Skeletal muscle satellite cell (primary cell): ENCODE results near the gene AFTPH.

ENCODE experiments used
- H3K27me3 ChIP-seq: 2 replicates; pipeline ENCODE4 v1.7.0; 2013; ENCODE audit warnings: low read length; ENCODE audit not compliant: control insufficient read depth, insufficient read depth
- H3K36me3 ChIP-seq: 2 replicates; pipeline ENCODE4 v1.7.0; 2013; ENCODE audit warnings: mild to moderate bottlenecking, control low read depth, low read length; ENCODE audit not compliant: insufficient read depth
- H3K4me1 ChIP-seq: 2 replicates; pipeline ENCODE4 v1.7.0; 2013; ENCODE audit warnings: low read length; ENCODE audit not compliant: control insufficient read depth, insufficient read depth
- H3K4me2 ChIP-seq: 2 replicates; pipeline ENCODE4 v1.7.0; 2013; ENCODE audit warnings: mild to moderate bottlenecking, low read length
- H3K4me3 ChIP-seq: 2 replicates; pipeline ENCODE4 v1.7.0; 2013; ENCODE audit warnings: low read length
- H3K9ac ChIP-seq: 2 replicates; pipeline ENCODE4 v1.7.0; 2013; ENCODE audit warnings: mild to moderate bottlenecking, low read depth, low read length, moderate library complexity
- H3K9me3 ChIP-seq: replicated peaks from 2 replicates; pipeline ENCODE4 v1.7.0; 2013; ENCODE audit warnings: mild to moderate bottlenecking, control low read depth, low read length

AFTPH gene

DNA sequence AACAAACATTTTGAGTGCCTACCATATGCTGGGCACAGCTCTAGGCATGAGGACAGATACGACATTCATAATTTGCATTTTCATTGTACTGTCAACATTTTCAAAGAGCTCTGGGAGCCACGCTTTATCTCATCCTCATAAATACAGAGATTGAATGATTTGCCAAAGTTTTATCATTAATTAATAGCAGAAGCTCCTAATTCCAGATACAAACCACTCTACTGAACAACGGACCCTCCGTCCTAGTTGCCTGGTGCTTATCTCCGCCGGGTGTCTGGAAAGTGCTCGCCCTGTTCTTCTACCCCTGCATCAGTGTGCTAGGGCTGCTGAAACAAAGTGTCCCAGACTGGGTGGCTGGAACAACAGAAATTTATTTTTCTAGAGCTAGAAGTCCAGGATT lies 105.7 kb downstream of the AFTPH start:
- H3K36me3 ChIP-seq: peaks cover 45% of the 10 kb centered on the region
- no peak overlapping the region for H3K9ac ChIP-seq
- no peaks in the 10 kb centered on the region for H3K9me3 ChIP-seq
- H3K4me3 ChIP-seq: no peak overlapping the region
- H3K27me3 ChIP-seq: no peaks in the 10 kb centered on the region
- no peak overlapping the region for H3K4me2 ChIP-seq
- no peaks in the 10 kb centered on the region for H3K4me1 ChIP-seq

DNA sequence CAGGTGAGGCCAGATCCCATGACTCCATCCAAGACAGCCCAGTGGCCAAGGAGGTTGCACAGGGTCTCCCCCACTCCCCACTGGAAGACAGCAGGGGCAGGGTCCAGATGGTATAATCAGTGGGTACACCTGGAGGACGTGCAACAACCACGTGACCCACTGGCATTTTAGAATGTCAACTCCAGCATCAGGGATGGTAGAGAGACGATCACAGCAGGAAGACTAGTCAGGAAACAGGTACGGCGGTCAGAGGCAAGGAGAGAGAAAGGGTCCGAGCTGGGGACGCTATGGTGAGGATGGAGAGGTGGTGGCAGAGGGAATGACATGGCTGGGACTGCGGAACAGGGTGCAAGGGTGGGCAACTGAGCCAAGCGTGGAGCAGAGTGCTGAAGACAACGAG lies 106.6 kb downstream of the AFTPH start:
- no peaks in the 10 kb centered on the region for H3K9me3 ChIP-seq
- H3K9ac ChIP-seq: no peak overlapping the region
- no peak overlapping the region for H3K4me2 ChIP-seq
- H3K4me1 ChIP-seq: no peaks in the 10 kb centered on the region
- peaks cover 53% of the 10 kb centered on the region for H3K36me3 ChIP-seq
- H3K27me3 ChIP-seq: no peaks in the 10 kb centered on the region
- H3K4me3 ChIP-seq: no peak overlapping the region

- Histone ChIP-seq H3K9me3 (no peaks in the 10 kb centered on the region), H3K9ac (no peak overlapping the region), H3K27me3 (no peaks in the 10 kb centered on the region), H3K4me3 (no peak overlapping the region), H3K4me2 (no peak overlapping the region), H3K36me3 (peaks cover 63% of the 10 kb centered on the region), H3K4me1 (no peaks in the 10 kb centered on the region)
Observed at GRCh38 chr2:64631771-64632170, 107.6 kb downstream of the AFTPH start.

DNA sequence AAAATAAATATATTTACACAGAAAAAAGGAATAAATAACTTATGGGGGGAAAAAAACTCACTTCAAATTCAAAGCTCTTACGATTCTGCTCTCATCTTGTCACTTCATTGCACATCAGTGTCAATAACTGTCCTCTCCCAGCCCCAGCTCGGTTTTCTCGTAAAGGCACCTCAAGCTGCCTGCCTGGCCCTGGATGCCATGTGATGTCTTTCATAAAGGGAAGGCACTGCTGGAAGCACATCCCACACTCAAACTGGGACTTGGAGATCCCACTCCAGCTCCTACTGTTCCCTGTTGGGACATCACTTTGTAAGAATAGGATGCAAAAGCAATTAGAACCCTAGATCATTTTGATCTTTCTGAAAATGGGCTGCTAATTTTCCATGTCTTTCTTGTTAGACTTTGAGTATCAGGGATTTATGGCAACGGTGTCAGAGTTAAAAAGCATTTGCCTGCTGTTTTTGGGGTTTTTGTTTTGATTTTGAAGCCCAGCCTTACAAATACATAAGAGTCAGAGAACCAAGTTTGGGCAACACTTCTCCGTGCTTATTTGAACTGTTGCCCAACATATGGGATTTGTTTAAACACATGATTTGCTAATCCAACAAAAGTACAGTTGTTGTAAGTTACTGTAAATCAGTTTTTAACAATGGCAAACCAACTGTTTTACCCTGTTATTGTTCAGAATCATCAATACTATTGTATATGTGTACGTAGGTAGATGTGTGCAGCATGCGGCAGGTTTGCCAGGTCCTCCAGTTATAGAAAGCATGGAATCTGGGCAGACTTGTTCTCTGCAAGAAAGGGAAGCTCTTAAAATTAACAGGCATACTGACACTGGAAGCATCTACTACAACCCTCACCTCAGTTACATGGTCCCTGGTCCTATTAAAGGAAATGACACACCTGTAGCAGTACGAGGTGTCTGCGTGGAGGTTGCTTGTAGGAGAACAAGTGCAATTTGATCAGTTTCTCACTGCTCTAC lies 109.0 kb downstream of the AFTPH start:
- H3K9ac ChIP-seq: no peak overlapping the region
- H3K4me3 ChIP-seq: no peak overlapping the region
- peaks cover 68% of the 10 kb centered on the region for H3K36me3 ChIP-seq
- no peaks in the 10 kb centered on the region for H3K27me3 ChIP-seq
- peaks cover 6% of the 10 kb centered on the region for H3K4me1 ChIP-seq
- H3K9me3 ChIP-seq: no peaks in the 10 kb centered on the region
- H3K4me2 ChIP-seq: no peak overlapping the region

DNA sequence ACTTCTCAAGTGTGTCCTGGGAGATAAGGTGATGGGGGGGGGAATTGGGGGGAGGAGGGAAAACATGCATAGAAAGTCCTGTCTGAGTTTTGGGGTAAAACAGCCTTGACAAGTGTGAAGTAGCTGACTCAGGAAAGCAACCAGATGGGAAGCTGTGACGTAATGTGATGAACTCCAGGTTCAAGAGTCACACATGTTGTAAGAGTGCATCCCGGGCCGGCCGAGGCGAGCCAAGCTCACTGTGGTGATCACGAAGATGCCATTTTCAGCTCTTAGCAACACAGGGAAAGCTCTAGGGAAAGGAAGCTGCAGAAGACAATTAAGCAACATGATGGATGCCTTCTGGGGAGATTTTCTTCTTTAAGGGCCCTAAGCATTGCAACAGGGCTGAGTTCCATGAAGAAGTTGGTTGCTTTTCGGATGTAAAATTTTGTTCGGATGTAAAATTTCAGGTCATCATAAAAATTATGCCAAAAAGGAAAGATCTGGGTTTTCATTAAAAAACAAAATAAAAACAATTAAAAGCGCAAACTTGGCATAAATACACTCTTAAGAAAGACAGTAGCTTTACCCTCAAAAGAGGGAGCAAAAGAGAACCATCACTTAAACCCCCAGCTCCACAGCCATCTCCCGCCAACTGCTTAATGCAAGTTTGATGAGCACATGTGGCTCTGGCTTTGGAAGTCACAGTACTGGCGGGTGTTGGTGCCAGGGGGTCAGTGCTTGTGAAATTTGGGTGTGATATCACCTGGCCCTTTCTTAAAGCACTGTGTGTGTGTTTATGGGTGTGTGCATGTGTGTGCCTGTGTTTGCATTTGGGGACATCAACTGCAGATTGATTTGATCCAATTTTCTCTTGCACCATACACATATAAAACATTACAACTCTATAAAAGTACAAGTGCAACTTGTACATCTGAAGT lies 110.5 kb downstream of the AFTPH start:
- no peaks in the 10 kb centered on the region for H3K27me3 ChIP-seq
- H3K9ac ChIP-seq: no peak overlapping the region
- H3K36me3 ChIP-seq: peaks cover 68% of the 10 kb centered on the region
- H3K4me1 ChIP-seq: peaks cover 7% of the 10 kb centered on the region
- H3K4me2 ChIP-seq: no peak overlapping the region
- no peak overlapping the region for H3K4me3 ChIP-seq
- no peaks in the 10 kb centered on the region for H3K9me3 ChIP-seq

DNA sequence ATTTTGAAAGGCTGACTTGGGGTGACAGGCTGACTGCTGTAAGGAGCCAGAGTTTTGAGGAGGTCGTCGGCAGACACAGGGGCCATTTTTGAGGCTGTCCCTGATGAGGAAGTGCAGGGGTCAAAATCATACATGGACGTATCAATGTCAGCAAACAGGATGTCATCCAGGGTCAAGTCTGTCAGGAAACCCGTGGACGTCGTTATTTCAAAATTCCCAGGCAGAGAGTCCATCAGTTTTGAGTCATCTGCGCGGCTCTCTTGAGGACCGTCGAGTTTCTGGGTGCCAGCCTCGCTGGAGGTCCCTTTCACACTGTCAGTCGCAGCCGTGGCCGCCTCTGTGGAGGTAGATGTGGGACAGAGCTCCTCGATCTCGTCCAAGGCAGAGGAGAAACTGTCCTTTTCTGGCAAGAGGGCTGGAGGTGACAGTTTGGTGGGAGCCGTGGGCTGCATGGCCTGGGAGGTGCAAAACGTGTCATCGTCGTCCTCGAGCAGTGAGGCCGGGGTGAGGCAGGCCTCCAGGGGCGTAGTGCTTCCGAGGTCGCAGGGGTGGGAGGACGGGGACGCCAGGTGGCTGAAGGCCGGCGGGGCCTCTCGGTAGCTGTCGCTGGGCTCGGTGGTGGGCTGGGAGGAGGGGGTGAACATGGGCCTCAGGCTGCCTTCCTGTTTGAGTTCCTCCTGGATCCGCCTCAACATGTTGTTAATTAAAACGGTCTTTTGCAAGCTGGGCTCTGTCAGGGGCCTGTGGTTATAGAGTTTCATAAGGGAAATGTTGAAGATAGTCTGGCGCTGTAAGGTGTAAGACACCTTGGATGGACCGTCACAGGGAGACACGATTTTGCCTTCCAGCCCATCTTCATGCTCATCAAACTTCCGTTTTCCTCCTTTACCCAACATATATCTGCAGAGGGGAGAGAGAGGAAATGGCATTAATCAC lies 112.1 kb downstream of the AFTPH start:
- H3K36me3 ChIP-seq: peaks cover 57% of the 10 kb centered on the region
- no peak overlapping the region for H3K4me3 ChIP-seq
- H3K27me3 ChIP-seq: no peaks in the 10 kb centered on the region
- H3K9me3 ChIP-seq: no peaks in the 10 kb centered on the region
- peaks cover 15% of the 10 kb centered on the region for H3K4me1 ChIP-seq
- no peak overlapping the region for H3K9ac ChIP-seq
- H3K4me2 ChIP-seq: no peak overlapping the region

- Histone ChIP-seq H3K9me3 (no peaks in the 10 kb centered on the region), H3K4me3 (no peak overlapping the region), H3K4me2 (no peak overlapping the region), H3K4me1 (peaks cover 15% of the 10 kb centered on the region), H3K27me3 (no peaks in the 10 kb centered on the region), H3K36me3 (peaks cover 49% of the 10 kb centered on the region), H3K9ac (no peak overlapping the region)
Observed at GRCh38 chr2:64637000-64637635, 113.0 kb downstream of the AFTPH start.

DNA sequence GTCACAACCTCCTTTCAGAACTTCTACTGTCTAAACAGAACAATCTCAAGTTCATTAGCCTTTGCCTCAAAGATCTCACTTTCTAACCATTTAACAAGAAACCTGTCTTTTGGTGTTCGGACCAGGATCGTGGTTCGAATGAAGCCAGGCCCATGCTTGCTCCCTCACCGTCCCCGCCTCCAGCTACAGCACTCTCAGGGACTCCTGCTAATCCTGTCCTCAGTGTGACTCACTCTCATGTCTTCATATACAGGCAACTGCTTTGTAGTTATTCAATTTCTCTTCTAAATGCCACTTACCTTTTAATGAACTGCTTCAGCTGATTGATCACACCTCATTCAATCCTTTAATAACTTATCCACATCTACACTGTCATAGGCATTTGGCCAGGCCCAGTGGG lies 113.8 kb downstream of the AFTPH start:
- Histone ChIP-seq H3K9ac (no peak overlapping the region), H3K36me3 (peaks cover 42% of the 10 kb centered on the region), H3K9me3 (no peaks in the 10 kb centered on the region), H3K4me1 (peaks cover 16% of the 10 kb centered on the region), H3K4me3 (no peak overlapping the region), H3K4me2 (no peak overlapping the region), H3K27me3 (no peaks in the 10 kb centered on the region)

- peaks cover 36% of the 10 kb centered on the region for H3K36me3 ChIP-seq
- no peak overlapping the region for H3K4me3 ChIP-seq
- H3K4me1 ChIP-seq: peaks cover 21% of the 10 kb centered on the region
- no peaks in the 10 kb centered on the region for H3K9me3 ChIP-seq
- H3K9ac ChIP-seq: no peak overlapping the region
- H3K27me3 ChIP-seq: no peaks in the 10 kb centered on the region
- H3K4me2 ChIP-seq: no peak overlapping the region
Observed at GRCh38 chr2:64638502-64639120, 114.5 kb downstream of the AFTPH start.

DNA sequence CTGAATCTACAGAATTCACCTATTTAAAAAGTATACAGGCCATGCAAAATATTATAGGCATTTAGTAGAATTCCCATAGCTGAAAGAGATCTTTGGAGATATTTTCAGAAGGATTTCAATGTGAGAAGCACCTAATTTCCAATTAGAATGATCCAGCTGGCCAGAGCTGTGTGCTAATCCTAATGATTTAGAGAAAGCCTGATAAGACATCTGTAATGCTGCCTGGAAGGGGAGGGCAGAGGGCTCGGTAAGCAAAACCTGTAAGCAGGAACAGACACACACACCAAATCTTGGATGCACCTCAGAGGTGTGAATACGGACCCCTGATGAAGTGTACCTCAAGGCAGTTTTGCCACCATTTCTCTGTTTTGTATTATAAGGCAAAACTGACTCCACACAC lies 115.6 kb downstream of the AFTPH start:
- H3K4me3 ChIP-seq: no peak overlapping the region
- H3K27me3 ChIP-seq: no peaks in the 10 kb centered on the region
- H3K9ac ChIP-seq: no peak overlapping the region
- H3K9me3 ChIP-seq: no peaks in the 10 kb centered on the region
- no peak overlapping the region for H3K4me2 ChIP-seq
- peaks cover 27% of the 10 kb centered on the region for H3K36me3 ChIP-seq
- peaks cover 32% of the 10 kb centered on the region for H3K4me1 ChIP-seq
